ENCODE data around the gene CRHR1. TPM values are rescaled to one million over a fixed set of nuclear protein-coding genes. Genes with fewer than 3 reads are reported as not detected.

The CRHR1 gene
- total and polyA plus RNA-seq, 8 donors, result not detected

DNA sequence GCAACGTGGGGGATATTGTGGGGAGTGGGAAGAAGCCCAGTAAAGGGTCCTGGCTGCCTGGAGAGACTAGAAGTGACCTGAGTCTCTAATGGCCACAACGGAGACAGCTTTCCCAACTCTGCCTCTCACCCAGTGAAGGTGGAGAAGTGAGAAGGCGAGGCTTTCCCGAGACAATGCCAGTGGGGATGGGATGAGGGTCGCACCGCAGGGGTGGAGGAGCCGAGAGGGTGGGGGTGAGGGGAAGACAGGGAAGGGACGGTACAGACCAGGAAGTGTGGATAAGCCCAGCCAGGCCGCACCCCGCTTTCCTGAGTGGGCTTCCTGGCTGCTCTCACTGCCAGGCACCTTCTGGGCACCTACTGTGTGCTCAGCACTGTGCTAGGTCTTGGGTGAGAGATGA, 53.1 kb downstream of the CRHR1 start:
- peaks cover 0 to 52% of the 10 kb centered on the region in 2 donors for H3K27me3 ChIP-seq
- TF ChIP-seq, protein P1, sequence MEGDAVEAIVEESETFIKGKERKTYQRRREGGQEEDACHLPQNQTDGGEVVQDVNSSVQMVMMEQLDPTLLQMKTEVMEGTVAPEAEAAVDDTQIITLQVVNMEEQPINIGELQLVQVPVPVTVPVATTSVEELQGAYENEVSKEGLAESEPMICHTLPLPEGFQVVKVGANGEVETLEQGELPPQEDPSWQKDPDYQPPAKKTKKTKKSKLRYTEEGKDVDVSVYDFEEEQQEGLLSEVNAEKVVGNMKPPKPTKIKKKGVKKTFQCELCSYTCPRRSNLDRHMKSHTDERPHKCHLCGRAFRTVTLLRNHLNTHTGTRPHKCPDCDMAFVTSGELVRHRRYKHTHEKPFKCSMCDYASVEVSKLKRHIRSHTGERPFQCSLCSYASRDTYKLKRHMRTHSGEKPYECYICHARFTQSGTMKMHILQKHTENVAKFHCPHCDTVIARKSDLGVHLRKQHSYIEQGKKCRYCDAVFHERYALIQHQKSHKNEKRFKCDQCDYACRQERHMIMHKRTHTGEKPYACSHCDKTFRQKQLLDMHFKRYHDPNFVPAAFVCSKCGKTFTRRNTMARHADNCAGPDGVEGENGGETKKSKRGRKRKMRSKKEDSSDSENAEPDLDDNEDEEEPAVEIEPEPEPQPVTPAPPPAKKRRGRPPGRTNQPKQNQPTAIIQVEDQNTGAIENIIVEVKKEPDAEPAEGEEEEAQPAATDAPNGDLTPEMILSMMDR (IDR thresholded peaks at IDR 0.05), result no peak
- H3K4me1 ChIP-seq, result peaks cover 0 to 2% of the 10 kb centered on the region in 2 donors
- no peaks in the 10 kb centered on the region for H3K36me3 ChIP-seq
- ATAC-seq (no peak), DNase-seq (peak in 1 of 4 donors; percentile 45)
- H3K4me3 ChIP-seq, result no peak overlapping the region
- intact Hi-C loops (cut with DNase I), result no loop called here
- H3K27ac ChIP-seq, result no peak overlapping the region
- no peaks in the 10 kb centered on the region for H3K9me3 ChIP-seq

DNA sequence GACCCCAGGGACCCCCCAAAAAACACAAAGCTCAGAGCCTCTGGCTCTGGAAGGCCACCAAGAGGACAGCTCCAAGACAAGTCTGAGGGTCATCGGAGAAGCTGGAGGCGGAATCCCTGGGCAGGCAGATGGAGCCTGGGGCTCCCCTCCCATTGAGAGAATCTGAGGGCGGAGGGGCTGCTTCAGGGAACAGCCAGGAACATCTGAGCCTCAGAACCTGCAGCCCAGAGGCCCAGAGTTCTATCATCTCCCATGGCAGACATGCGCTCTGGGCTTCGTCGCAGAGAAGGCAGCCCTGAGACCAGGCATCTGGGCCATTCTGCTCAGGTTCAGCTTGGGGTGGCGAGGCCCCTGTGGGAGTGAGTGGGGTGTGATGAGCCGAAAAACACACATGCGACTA, 53.5 kb downstream of the CRHR1 start:
- peaks cover 0 to 48% of the 10 kb centered on the region in 2 donors for H3K27me3 ChIP-seq
- intact Hi-C loops (cut with DNase I), result no loop called here
- H3K4me3 ChIP-seq, result no peak overlapping the region
- no peaks in the 10 kb centered on the region for H3K4me1 ChIP-seq
- DNase-seq, result no peak
- TF ChIP-seq, protein P1 (IDR thresholded peaks at IDR 0.05), result no peak
- H3K27ac ChIP-seq, result no peak overlapping the region
- H3K9me3 ChIP-seq, result no peaks in the 10 kb centered on the region
- no peaks in the 10 kb centered on the region for H3K36me3 ChIP-seq
- ATAC-seq, result no peak

DNA sequence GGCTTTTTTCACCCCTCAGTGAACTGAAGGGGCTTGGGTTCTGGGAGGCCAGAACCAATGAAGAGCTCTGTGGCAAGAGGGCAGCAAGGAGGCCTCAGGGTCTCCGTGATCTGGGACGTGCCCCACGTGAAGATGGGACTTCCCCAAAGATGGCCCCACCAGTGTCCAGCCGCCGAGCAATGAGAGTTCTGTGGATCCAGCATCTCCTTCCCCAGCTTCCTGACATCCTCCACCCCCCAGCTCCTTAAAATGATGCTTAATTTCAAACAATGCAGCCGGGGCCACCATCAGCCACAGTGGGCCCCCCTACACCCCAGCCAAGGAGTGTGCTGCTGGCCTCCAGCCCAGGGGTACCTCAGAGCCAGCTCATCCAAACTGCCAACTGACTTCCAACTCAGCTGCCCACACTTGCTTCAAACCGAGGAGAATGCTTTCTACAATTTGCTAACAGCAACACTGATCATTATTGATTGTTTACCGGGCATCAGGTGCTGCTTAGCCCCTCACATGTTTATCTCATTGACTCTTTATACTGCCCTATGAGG, 54.7 kb downstream of the CRHR1 start:
- Histone ChIP-seq H3K9me3 (no peaks in the 10 kb centered on the region), H3K4me3 (no peak overlapping the region), H3K27ac (no peak overlapping the region), H3K4me1 (no peaks in the 10 kb centered on the region), H3K27me3 (peaks cover 0 to 37% of the 10 kb centered on the region in 2 donors), H3K36me3 (no peaks in the 10 kb centered on the region)
- TF ChIP-seq, protein P1 (IDR thresholded peaks at IDR 0.05), result no peak
- no peak for ATAC-seq
- intact Hi-C loops (cut with DNase I), result no loop called here
- DNase-seq, result peak in 1 of 4 donors; percentile 8

GRCh38 chr17:45839442-45839841, 55.3 kb downstream of the CRHR1 start:
- DNase-seq (no peak), ATAC-seq (no peak)
- Histone ChIP-seq H3K4me3 (no peak overlapping the region), H3K9me3 (no peaks in the 10 kb centered on the region), H3K36me3 (no peaks in the 10 kb centered on the region), H3K27me3 (peaks cover 0 to 31% of the 10 kb centered on the region in 2 donors), H3K27ac (no peak overlapping the region), H3K4me1 (no peaks in the 10 kb centered on the region)
- TF ChIP-seq, protein P1 (IDR thresholded peaks at IDR 0.05), result no peak
- intact Hi-C loops (cut with DNase I), result no loop called here

GRCh38 chr17:45841186-45841585, 57.1 kb downstream of the CRHR1 start:
- intact Hi-C loops (cut with DNase I), result no loop called here
- Histone ChIP-seq H3K27ac (no peak overlapping the region), H3K9me3 (no peaks in the 10 kb centered on the region), H3K4me1 (no peaks in the 10 kb centered on the region), H3K36me3 (no peaks in the 10 kb centered on the region), H3K27me3 (peaks cover 0 to 20% of the 10 kb centered on the region in 2 donors), H3K4me3 (no peak overlapping the region)
- DNase-seq, result no peak
- no peak for ATAC-seq
- TF ChIP-seq, protein P1 (IDR thresholded peaks at IDR 0.05), result no peak
